ENCODE data around the gene RTN1.

- TF ChIP-seq CTCF (IDR thresholded peaks at IDR 0.05) = peak; percentile 32
- TF ChIP-seq EZH2 (IDR thresholded peaks at IDR 0.05; ENCODE audit: borderline replicate concordance, insufficient read depth, low read depth, low read length, poor library complexity, severe bottlenecking) = no peak
Observed at GRCh38 chr14:59882957-59883356, 12.4 kb upstream of the RTN1 start.
